Activated CD4-positive, alpha-beta T cell treated with anti-CD3 and anti-CD28 coated beads, Interleukin-2, amount 10 ng/mL, durations not matched to agents 24 days and 14 days (primary cell): ENCODE measurements around the gene RAD51B. TPM values are rescaled to one million over a fixed set of nuclear protein-coding genes. Genes with fewer than 3 reads are reported as not detected.
A peak's percentile ranks its signal among the peaks of the same experiment; 100 is the strongest.
"Not testable (repeated sequence)": the region's sequence is repeated elsewhere in the genome, so short reads cannot be mapped to it uniquely, and the experiment has no call there.

Experiments used
- DNase-seq: peaks from one replicate; pipeline ENCODE4 v3.0.0; 2022
- H3K27ac Mint-ChIP-seq: one replicate; pipeline ENCODE4 v1.8.0; 2022; ENCODE audit warnings: mild to moderate bottlenecking, mixed read lengths
- H3K27me3 Mint-ChIP-seq: one replicate; pipeline ENCODE4 v1.8.0; 2022; ENCODE audit warnings: mixed read lengths
- H3K36me3 Mint-ChIP-seq: one replicate; pipeline ENCODE4 v1.8.0; 2022; ENCODE audit warnings: low read depth, mild to moderate bottlenecking, mixed read lengths
- H3K4me1 Mint-ChIP-seq: one replicate; pipeline ENCODE4 v1.8.0; 2021; ENCODE audit warnings: mixed read lengths
- H3K4me3 Mint-ChIP-seq: one replicate; pipeline ENCODE4 v1.8.0; 2022; ENCODE audit warnings: mild to moderate bottlenecking, moderate library complexity, mixed read lengths
- H3K9me3 Mint-ChIP-seq: one replicate; pipeline ENCODE4 v1.8.0; 2021; ENCODE audit warnings: mixed read lengths
- intact Hi-C: fragments of 100-400 bp; cut with micrococcal nuclease; formaldehyde crosslinking; loops from one replicate; pipeline ENCODE4 v1.15.1; 2023
- total RNA-seq: library from RNA; stranded (reverse); gene quantifications from 2 replicates; pipeline ENCODE4 v1.2.3, GENCODE V29; 2022

The RAD51B gene
- total RNA-seq, 1 donor from 2014 or later, result 29.3 TPM

DNA sequence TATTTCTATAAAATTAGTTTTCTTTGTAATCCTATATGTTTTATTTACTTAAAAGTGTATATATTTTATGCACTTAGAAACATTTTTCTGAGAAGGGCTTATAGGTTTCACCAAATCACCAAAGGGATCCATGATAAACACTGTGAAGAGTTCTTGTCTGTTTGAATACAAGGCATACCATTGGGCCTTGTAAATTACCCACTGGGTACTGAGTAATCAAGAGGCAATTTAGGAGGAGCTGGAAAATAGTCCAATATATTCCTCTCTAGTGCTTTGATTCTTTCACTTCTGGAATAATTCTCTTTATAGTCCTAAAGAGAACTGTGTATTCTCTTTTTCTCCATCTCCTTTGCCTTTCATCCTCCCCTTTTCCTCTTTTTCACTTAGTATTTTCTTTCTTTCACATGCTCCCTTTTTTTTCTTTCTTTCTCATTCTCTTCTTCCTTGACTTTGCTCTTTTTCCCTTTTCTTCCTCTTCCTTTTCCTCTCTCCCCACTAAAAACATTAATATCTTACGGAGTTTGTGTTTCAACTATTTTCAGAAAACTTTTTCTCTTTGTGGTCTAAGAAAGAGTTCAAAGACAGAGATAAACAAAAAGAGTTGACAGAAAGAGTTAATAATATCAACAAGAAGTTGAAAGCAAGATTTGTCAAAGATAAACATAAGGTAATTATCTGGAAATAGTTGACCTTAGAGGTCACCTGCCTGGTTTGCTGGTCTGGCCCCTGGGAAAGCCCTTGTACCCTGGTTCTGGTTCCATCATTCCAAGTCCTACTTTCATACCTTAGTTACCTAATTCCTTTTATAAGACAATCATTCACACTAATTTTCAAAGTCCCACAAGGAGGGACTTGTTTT is 435.3 kb downstream of the RAD51B start:
- no peak for DNase-seq
- no peak overlapping the region for H3K4me3 Mint-ChIP-seq
- no peaks in the 10 kb centered on the region for H3K36me3 Mint-ChIP-seq
- peaks cover 25% of the 10 kb centered on the region for H3K4me1 Mint-ChIP-seq
- intact Hi-C loops, result no loop called here
- no peak overlapping the region for H3K27ac Mint-ChIP-seq
- H3K9me3 Mint-ChIP-seq, result no peaks in the 10 kb centered on the region
- H3K27me3 Mint-ChIP-seq, result no peaks in the 10 kb centered on the region

DNA sequence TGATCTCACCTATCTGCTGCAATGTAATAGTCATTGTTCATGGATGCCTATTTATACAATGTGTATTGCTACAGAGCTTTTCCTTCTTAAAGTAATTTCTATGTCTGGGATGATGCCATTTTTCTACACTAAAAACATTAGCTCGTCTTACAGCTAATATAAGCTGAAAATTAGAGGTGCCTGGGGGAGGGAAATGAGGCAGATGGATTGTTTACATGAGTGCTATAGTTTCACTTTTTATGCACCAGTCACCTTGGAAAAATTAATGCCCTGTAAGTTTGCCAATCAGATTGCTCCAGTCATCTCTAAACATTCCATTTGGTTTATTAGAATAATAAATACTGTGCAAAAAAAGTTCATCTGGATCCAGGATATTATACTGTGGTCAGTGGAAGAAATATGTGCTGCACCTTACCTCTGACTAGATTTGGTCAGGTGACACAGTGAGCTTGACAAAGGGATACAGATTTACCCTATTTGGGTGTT is 436.2 kb downstream of the RAD51B start:
- H3K27me3 Mint-ChIP-seq, result no peaks in the 10 kb centered on the region
- H3K4me1 Mint-ChIP-seq, result peaks cover 26% of the 10 kb centered on the region
- H3K36me3 Mint-ChIP-seq, result no peaks in the 10 kb centered on the region
- DNase-seq, result no peak
- H3K4me3 Mint-ChIP-seq, result no peak overlapping the region
- H3K27ac Mint-ChIP-seq, result no peak overlapping the region
- intact Hi-C loops, result no loop called here
- no peaks in the 10 kb centered on the region for H3K9me3 Mint-ChIP-seq

DNA sequence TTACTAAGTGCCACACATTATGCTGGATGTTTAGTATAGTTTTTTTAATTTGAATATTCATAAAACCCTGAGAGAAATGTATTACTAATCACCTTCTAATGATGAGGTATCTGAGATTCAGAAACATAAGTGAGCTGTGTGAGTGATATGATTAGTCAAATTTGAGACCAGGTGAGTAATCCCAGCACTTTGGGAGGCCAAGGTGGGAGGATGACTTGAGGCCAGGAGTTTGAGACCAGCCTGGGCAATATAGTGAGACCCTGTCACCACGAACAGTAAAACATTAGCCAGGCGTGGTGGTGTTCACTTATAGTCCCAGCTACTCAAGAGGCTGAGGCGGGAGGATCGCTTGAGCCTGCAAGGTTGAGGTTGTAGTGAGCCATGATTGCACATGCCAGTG is 438.4 kb downstream of the RAD51B start:
- intact Hi-C loops, result no loop called here
- Mint-ChIP-seq H3K4me1 (peaks cover 33% of the 10 kb centered on the region), H3K27me3 (no peaks in the 10 kb centered on the region), H3K36me3 (no peaks in the 10 kb centered on the region), H3K9me3 (no peaks in the 10 kb centered on the region), H3K27ac (no peak overlapping the region), H3K4me3 (no peak overlapping the region)
- DNase-seq, result no peak

DNA sequence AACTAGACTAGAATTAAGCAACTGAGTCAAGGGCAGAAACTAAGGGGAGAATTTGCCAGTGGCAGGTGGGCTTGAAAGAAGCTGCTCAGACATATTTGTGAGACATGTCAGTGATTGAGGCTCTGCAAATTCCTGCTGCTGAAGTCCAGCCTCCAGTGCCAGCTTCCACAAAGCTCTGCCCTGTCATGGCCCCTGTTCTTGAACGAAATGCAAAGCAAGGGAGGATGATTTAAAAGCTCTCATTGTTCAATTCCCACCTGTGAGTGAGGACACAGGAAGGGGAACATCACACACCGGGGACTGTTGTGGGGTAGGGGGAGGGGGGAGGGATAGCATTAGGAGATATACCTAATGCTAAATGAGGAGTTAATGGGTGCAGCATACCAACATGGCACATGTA is 439.4 kb downstream of the RAD51B start:
- peaks cover 40% of the 10 kb centered on the region for H3K4me1 Mint-ChIP-seq
- H3K36me3 Mint-ChIP-seq, intact Hi-C loops, H3K9me3 Mint-ChIP-seq, H3K27ac Mint-ChIP-seq, DNase-seq, H3K27me3 Mint-ChIP-seq, H3K4me3 Mint-ChIP-seq: not testable (repeated sequence)

DNA sequence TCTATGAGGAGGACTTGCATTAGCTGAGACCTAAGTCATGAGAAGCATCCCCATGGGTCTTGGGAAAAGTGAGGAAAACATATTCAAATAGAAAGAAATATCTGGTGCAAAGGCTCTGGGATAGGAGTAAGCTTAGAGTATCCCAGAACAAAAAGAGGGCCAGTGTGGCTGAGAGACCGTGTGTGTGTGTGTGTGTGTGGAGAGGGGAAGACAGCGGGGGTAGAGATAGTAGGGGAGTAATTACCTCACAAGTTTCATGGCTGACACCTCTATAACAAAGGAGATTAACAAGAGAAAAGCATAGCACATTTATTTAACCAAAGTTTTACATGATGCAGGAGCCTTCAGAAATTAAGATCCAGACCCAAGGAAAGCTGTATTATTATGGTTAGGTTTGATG is 440.5 kb downstream of the RAD51B start:
- Mint-ChIP-seq H3K27ac (no peak overlapping the region), H3K27me3 (no peaks in the 10 kb centered on the region), H3K9me3 (no peaks in the 10 kb centered on the region), H3K36me3 (no peaks in the 10 kb centered on the region), H3K4me1 (peaks cover 40% of the 10 kb centered on the region), H3K4me3 (no peak overlapping the region)
- DNase-seq, result no peak
- intact Hi-C loops, result no loop called here

DNA sequence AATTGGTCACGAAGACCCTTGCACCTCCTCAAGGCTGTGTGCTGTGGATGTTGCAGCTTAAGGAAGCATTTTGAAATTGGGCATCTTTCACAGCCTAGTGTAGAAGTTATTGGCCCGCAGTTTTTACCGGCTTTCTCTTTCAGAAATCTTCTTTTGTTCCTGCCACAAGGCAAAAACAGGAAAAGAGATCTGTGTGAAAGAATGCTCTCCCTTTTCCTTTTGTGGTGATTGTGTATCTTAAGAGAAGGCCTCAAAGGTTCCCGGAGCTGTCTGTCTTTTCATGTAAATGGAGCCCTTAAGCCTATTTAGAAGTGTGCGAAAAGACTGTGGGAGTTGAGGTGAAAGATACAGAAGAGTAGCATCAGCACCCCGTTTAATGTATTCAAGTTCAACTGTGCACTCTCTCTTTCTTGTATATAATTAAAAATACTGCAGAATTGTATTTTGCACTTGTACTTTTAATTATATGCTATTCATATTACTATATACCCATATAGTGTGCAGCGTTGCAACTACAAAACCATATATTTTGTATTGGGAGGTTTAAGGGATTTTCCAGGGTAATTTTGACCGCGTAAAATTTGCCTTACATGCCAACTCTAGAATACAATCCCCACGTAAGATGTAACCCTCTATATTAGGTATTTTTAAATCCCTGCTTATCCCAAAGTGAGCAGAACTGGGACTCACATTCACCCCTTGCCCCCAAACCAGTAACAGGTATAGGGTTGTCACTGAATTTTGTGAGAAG is 441.7 kb downstream of the RAD51B start:
- H3K4me3 Mint-ChIP-seq, result peak overlapping the region; percentile 31
- peaks cover 37% of the 10 kb centered on the region for H3K4me1 Mint-ChIP-seq
- no peaks in the 10 kb centered on the region for H3K9me3 Mint-ChIP-seq
- no peaks in the 10 kb centered on the region for H3K27me3 Mint-ChIP-seq
- intact Hi-C loops, result no loop called here
- peak; percentile 63 for DNase-seq
- peak overlapping the region; percentile 43 for H3K27ac Mint-ChIP-seq
- no peaks in the 10 kb centered on the region for H3K36me3 Mint-ChIP-seq

DNA sequence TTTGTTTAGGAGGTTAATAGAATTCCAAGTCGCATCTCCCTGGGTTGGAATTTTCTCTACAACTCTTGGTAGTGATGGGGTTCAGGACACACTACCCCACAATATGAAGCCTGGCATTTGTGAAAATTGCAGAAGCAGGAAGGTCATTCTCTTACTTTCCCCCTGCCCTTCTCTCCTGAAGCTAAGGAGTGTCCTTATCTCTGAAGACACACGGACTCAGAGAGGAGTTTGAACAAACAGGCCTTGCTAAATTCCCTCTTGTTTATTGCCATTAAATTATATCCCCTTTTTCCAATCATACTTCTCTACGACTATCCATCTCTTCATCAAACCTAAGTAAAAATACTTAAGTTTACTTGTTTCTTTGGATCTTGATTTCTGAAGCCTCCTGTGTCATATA is 443.0 kb downstream of the RAD51B start:
- H3K4me1 Mint-ChIP-seq, result peaks cover 37% of the 10 kb centered on the region

DNA sequence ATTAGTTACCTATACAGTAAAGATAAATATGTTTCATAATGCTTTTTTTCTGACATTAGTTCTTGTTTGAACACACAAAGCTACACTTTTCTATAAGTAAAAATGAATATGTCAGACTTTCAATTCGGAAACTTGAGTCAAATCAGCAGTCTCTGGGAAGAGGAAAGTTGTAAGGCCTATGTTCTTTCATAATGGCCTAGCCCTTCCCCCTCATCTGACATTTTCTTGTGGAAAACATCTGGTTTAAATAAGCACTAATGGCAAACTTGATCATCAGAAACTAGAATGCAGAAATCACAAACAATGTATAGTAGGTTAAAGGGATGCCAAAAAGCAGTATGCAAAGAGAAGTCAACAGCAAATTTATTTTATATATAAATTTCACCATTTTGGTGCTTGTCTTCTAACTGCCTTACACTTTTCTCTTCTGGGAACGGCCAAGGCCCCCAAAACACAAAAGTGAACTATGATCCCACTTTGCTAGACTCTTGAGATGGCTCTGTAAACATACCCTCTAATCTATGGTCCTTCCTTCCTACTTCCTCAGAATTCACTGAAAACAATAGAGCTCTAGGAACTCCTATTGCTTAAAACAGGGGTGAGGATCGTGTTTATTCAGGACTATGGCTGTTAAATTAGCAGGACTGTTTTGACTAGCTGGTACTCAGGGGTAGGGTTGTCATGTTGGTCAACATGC is 444.1 kb downstream of the RAD51B start:
- no peaks in the 10 kb centered on the region for H3K36me3 Mint-ChIP-seq
- intact Hi-C loops, result no loop called here
- H3K27me3 Mint-ChIP-seq, result no peaks in the 10 kb centered on the region
- no peak overlapping the region for H3K27ac Mint-ChIP-seq
- DNase-seq, result no peak
- H3K4me1 Mint-ChIP-seq, result peaks cover 40% of the 10 kb centered on the region
- no peak overlapping the region for H3K4me3 Mint-ChIP-seq
- no peaks in the 10 kb centered on the region for H3K9me3 Mint-ChIP-seq

More for the DNA sequence above, 443.0 kb downstream of the RAD51B start:
- no peaks in the 10 kb centered on the region for H3K36me3 Mint-ChIP-seq
- H3K4me3 Mint-ChIP-seq, result no peak overlapping the region
- intact Hi-C loops, result no loop called here
- H3K27ac Mint-ChIP-seq, result no peak overlapping the region
- no peak for DNase-seq
- H3K27me3 Mint-ChIP-seq, result no peaks in the 10 kb centered on the region
- no peaks in the 10 kb centered on the region for H3K9me3 Mint-ChIP-seq

DNA sequence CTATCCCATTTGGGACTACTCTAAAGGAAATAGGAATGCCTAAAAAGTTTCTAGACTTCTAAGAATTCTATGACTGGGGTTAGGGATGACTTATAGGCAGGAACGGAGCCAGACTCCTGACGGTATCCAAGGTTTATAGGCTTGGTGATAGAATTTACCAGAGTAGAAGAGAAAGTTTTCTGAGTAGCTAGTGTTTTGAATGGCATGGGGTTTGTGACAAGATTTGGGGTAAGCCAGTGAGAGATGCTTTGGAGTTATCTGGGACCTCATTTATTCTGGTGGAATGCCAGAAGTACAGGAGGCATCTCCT is 444.6 kb downstream of the RAD51B start:
- Mint-ChIP-seq H3K27ac (no peak overlapping the region), H3K27me3 (no peaks in the 10 kb centered on the region), H3K36me3 (no peaks in the 10 kb centered on the region), H3K4me3 (no peak overlapping the region), H3K4me1 (peaks cover 42% of the 10 kb centered on the region), H3K9me3 (no peaks in the 10 kb centered on the region)
- no peak for DNase-seq
- intact Hi-C loops, result no loop called here

DNA sequence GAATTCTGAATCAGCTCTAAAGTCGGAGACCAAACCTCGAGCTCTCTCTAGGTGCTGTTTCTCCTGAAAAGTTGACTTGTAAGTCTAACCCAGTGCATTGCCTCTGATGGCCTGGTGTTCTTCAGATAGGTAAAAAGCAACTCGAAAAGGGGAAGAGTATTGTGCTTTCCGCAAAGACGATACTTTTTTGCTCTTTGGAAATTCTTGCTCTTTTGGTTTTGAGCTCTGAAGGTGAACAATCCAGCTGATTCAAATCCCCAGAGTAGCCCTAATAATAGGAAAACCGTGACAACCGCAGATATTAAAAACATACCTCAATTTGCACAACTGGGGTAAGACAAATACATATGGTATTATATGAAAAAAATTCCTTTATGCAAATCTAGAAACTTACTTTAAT is 447.4 kb downstream of the RAD51B start:
- H3K9me3 Mint-ChIP-seq, result no peaks in the 10 kb centered on the region
- H3K27ac Mint-ChIP-seq, result no peak overlapping the region
- H3K36me3 Mint-ChIP-seq, result no peaks in the 10 kb centered on the region
- no peaks in the 10 kb centered on the region for H3K27me3 Mint-ChIP-seq
- H3K4me1 Mint-ChIP-seq, result peaks cover 31% of the 10 kb centered on the region
- no peak overlapping the region for H3K4me3 Mint-ChIP-seq
- DNase-seq, result no peak
- intact Hi-C loops, result no loop called here

DNA sequence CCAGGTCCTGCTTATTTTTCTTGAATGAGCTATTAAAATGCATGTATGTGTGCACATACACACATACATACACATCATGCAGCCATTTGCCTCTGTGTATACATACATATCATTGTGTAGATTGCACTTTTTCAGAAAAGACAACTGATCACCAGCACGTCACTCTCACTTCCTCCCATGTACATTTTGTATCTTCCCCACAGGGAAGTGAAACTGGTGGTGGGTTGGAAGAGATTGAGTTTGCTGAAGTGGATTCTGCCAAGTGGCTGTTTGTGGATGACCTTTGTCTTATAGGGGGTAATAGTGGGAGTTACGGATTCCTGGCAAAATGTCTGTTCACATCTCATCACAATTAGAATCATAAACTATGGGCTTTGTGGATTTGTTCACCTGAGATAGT is 448.6 kb downstream of the RAD51B start:
- no peak for DNase-seq
- no peak overlapping the region for H3K27ac Mint-ChIP-seq
- H3K36me3 Mint-ChIP-seq, result no peaks in the 10 kb centered on the region
- intact Hi-C loops, result no loop called here
- peaks cover 27% of the 10 kb centered on the region for H3K4me1 Mint-ChIP-seq
- no peaks in the 10 kb centered on the region for H3K27me3 Mint-ChIP-seq
- H3K9me3 Mint-ChIP-seq, result no peaks in the 10 kb centered on the region
- H3K4me3 Mint-ChIP-seq, result no peak overlapping the region

DNA sequence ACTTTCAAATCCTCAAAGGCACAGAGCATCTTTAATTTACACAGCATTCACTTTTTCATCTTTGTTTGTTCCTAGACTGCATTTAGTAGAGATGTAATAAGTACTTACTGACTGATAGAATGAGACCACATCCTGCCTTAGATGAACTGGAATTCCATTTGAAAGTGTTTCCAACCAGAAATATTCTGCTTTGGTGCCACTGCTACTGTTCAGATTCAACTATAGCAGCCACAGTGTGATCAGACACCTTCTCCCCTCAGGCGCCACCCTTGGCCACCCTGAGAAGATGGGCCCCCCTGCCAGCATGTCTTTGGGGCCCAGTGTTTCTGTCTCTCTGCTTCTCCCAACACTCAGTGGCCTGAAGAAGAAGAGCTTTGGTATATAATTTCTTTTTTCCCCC is 449.1 kb downstream of the RAD51B start:
- intact Hi-C loops, result no loop called here
- no peaks in the 10 kb centered on the region for H3K27me3 Mint-ChIP-seq

DNA sequence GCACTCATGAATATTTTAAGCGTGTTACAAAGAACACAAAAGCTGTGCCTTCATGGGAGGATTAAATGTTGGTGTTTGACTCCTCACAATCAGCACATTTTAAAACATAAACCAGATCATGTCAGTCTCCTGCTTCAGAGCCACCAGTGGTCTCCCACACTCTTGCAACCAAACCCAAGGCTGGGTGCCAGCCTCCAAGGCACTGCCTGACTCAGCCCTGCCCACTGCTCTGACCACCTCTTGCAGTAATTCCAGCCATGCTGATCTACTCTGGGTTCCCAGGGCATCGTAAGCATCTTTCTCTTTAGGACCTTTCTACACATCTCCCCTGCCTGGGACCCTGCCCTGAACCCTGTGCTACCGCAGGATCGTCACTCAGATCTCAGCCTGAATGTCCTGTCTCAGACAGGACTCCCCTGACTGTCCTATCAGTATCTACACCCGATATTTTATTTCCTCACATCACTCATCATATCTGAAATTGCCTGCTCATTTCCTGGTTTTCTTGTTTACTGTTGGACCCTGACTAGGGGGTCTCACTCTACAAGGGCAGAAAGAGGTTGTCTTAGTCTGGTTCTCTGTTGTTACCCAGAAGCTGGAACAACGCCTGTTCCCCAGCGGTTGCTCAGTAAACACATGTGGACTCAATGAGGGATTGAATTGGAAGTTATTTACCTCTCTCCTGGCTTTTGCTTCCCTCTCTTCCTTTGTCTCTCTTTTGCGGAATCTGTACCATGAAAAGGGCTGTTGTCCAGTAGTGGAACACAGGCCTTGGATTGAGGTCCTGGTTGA is 449.8 kb downstream of the RAD51B start:
- no peak for DNase-seq
- Mint-ChIP-seq H3K36me3 (no peaks in the 10 kb centered on the region), H3K4me3 (no peak overlapping the region), H3K9me3 (no peaks in the 10 kb centered on the region), H3K4me1 (peaks cover 26% of the 10 kb centered on the region), H3K27me3 (no peaks in the 10 kb centered on the region), H3K27ac (no peak overlapping the region)
- intact Hi-C loops, result no loop called here

More for the DNA sequence above, 449.1 kb downstream of the RAD51B start:
- Mint-ChIP-seq H3K9me3 (no peaks in the 10 kb centered on the region), H3K36me3 (no peaks in the 10 kb centered on the region), H3K4me3 (no peak overlapping the region), H3K4me1 (peaks cover 25% of the 10 kb centered on the region), H3K27ac (no peak overlapping the region)
- no peak for DNase-seq
